Omental fat pad (tissue), 4 donors: Measurements from ENCODE around the gene MAP3K1. TPM values are rescaled to one million over a fixed set of nuclear protein-coding genes. Genes with fewer than 3 reads are reported as not detected.

Experiments used
- ATAC-seq: fragments of 150-250 bp; one replicate; pipeline ENCODE4 v1.9.1; 2016; ENCODE audit warnings: mild to moderate bottlenecking, moderate library complexity; ENCODE audit not compliant: low FRiP score
- DNase-seq: peaks from one replicate; pipeline ENCODE4 v3.0.0-alpha.2; 2019; ENCODE audit warnings: low spot score
- total RNA-seq, 4 donors: library from RNA; depleted of rRNA; stranded (reverse); fragments of >200 nt; gene quantifications; one replicate each; pipeline ENCODE4 v1.1.0, GENCODE V29; 2016
- TF ChIP-seq, protein P1 (sequence below), 3 donors: fragments of 450-650 bp; IDR thresholded peaks; one replicate each; pipeline ENCODE4 v1.5.1; 2016 to 2017; ENCODE audit warnings: antibody characterized with exemption in 3 of 3, mild to moderate bottlenecking in 3 of 3, moderate library complexity in 2 of 3

MAP3K1 gene
- total RNA-seq, 4 donors from 2014 or later = 13.2 to 31.5 (median 19.0) TPM

DNA sequence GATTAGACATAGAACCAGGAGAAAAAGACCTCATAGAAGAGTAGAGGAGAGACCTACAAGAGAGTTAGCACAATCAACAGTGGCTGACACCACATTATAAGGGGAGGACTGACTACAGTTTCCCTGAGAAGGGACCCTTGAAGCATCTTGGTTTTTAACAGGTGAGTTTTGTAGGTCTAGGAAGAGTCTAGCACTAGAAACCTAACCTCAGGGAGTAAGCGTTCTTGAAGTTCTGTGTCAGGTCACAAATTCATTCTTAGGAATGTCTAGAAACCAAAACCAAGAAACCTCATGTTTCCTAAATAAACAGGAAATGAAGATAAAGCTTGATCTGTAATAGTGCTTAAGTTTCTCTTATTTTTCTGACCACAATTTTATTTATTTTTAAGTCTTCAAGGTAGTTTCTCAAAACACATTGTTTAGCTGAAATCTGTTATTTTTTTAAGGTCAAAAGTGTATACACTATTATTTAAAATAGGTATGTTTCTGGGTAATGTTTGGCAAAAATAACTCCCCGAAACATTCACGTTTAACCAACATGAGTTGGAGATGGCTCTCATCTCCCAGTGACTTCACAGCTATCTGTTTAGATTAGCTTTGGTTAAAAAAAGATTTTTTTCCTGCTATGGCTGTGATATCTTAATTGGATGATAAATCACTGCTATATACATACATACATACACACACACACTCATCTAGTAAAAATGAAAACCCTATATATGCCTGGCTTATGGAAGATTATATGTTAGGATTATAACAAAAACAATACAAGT, 37.1 kb downstream of the MAP3K1 start:
- ATAC-seq (no peak), DNase-seq (no peak)
- TF ChIP-seq, protein P1, sequence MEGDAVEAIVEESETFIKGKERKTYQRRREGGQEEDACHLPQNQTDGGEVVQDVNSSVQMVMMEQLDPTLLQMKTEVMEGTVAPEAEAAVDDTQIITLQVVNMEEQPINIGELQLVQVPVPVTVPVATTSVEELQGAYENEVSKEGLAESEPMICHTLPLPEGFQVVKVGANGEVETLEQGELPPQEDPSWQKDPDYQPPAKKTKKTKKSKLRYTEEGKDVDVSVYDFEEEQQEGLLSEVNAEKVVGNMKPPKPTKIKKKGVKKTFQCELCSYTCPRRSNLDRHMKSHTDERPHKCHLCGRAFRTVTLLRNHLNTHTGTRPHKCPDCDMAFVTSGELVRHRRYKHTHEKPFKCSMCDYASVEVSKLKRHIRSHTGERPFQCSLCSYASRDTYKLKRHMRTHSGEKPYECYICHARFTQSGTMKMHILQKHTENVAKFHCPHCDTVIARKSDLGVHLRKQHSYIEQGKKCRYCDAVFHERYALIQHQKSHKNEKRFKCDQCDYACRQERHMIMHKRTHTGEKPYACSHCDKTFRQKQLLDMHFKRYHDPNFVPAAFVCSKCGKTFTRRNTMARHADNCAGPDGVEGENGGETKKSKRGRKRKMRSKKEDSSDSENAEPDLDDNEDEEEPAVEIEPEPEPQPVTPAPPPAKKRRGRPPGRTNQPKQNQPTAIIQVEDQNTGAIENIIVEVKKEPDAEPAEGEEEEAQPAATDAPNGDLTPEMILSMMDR (IDR thresholded peaks at IDR 0.05) = no peak

DNA sequence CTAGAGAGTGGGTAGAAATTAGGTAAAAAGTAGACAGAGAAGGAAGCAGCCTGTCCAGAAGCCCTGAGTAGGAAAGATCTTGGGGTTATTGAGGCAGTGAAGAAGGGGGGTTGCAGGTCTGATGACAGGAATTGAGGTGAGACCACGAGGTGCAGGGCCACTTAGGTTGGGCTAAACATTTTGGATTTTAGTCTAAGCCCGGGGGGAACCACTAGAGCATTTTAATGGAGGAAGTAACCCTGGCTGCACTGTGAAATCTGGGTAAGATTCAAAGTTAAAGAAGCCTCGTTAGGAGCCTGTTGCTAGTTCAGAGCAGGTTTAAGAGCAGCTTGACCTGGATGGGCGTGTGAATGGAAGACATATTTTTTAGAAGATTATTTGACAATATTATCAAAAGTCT, 38.3 kb downstream of the MAP3K1 start:
- ATAC-seq = no peak
- TF ChIP-seq, protein P1 (IDR thresholded peaks at IDR 0.05) = no peak
- no peak for DNase-seq

DNA sequence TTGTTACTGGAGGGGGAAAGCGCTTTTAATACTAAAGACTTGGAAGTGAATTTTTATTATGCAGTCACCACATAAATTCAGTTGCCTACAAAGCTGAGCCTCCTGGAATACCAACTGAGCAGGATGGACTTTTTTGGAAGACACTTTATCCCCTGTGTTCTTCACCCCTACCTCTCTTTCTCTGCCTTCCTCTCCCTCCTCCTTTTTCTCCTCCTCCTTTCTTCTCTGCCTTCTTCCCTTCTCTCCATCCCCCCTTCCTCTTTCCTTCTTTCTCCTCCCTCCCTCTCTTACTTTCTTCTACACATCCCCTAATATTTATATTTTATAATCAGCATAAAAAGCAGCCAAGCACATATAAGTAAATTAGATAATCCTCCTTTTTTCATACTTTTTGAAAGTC, 39.6 kb downstream of the MAP3K1 start:
- no peak for DNase-seq
- TF ChIP-seq, protein P1 (IDR thresholded peaks at IDR 0.05) = no peak

DNA sequence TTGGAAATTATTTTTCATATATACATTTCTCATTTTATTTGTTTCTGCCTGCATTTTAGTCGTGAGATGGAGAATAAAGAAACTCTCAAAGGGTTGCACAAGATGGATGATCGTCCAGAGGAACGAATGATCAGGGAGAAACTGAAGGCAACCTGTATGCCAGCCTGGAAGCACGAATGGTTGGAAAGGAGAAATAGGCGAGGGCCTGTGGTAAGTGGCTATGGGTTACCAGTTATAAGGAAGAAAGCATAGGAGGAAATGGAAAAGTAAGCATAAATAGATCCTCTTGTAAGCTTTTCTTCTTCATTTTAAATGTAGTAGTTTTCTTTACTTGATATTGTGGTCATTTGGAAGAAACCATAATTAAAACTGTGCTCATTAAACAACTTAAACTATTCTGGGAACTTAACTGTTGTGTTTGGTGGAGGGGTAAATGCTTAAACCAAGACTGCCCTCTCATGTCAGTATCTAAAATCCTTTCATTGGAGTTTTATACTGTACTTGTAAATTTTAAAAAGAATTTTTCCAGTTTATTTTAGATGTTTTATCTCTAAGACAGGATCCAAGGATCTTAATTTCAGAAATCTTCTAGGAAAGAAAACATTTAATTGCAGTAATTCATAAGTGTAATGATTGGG, 41.3 kb downstream of the MAP3K1 start:
- ATAC-seq = no peak
- TF ChIP-seq, protein P1 (IDR thresholded peaks at IDR 0.05) = no peak
- DNase-seq = no peak

More for the DNA sequence above, 39.6 kb downstream of the MAP3K1 start:
- no peak for ATAC-seq

DNA sequence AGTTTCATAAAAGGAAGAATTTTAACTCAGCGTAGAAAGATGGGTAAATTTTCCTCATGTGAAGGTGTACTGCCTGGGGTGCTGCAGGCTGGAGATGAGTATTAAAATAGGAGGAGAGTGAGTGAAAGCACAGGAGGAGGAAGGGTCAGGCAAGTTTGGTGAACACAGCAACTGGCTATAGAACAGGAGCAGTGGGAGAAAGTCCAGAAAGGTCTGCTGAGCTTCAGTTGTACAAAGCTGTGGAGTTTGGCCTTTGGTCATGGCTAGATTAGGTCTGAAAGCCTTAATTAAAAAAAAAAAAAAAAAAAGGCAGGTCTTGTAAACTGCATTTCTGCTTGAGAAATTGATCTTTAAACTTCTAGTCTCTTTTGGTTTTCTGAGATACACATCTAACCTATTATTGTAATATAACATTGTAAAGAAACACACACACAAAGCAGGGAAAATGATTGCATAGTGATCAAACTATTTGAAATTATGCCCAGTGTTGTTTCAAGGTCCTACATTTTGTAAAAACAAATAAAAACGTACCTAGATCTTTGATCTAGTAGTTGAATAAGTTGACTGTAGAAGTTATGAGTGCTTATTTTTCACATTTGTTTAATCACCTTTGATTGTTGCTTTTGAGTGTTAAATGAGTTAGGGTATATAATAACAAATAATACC, 43.6 kb downstream of the MAP3K1 start:
- no peak for DNase-seq
- TF ChIP-seq, protein P1 (IDR thresholded peaks at IDR 0.05) = no peak
- no peak for ATAC-seq

DNA sequence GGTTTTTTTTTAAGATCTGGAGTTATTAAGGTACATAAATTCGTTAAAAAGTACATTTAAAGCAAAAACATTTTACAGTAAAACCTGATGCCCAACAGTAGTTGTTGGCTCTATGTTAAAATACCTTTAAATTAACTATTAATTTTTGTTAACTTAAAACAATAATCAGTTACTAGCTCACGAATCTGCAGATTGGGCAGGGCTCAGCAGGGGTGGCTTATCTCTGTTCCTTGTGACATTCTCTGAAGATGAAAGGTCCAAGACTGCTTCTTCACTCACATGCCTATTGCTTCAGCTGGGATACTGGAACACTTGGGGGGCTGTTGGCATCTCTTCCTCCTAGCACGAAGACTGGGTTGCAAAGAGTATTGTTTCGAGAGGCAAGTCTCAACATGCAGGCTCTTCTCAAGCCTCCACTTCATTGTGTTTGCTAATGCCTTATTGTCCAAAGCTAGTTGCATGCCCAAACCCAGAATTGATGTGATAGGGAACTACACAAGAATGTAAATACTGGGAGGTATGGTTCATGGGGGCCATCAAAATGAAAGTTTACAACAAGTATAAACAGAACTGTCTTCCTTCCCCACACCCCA, 46.6 kb downstream of the MAP3K1 start:
- DNase-seq (no peak), ATAC-seq (no peak)
- TF ChIP-seq, protein P1 (IDR thresholded peaks at IDR 0.05) = no peak
